Pericardium fibroblast (primary cell): ENCODE results near the gene USP17L13. TPM values are rescaled to one million over a fixed set of nuclear protein-coding genes. Genes with fewer than 3 reads are reported as not detected.

Source experiments
- total RNA-seq: library from RNA; depleted of rRNA; stranded (reverse); fragments of >200 nt; gene quantifications from 2 replicates; pipeline ENCODE4 v1.2.3, GENCODE V29; 2015

USP17L13 gene, protein sequence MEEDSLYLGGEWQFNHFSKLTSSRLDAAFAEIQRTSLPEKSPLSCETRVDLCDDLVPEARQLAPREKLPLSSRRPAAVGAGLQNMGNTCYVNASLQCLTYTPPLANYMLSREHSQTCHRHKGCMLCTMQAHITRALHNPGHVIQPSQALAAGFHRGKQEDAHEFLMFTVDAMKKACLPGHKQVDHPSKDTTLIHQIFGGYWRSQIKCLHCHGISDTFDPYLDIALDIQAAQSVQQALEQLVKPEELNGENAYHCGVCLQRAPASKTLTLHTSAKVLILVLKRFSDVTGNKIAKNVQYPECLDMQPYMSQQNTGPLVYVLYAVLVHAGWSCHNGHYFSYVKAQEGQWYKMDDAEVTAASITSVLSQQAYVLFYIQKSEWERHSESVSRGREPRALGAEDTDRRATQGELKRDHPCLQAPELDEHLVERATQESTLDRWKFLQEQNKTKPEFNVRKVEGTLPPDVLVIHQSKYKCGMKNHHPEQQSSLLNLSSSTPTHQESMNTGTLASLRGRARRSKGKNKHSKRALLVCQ
- total RNA-seq: not detected in 2 replicates

DNA sequence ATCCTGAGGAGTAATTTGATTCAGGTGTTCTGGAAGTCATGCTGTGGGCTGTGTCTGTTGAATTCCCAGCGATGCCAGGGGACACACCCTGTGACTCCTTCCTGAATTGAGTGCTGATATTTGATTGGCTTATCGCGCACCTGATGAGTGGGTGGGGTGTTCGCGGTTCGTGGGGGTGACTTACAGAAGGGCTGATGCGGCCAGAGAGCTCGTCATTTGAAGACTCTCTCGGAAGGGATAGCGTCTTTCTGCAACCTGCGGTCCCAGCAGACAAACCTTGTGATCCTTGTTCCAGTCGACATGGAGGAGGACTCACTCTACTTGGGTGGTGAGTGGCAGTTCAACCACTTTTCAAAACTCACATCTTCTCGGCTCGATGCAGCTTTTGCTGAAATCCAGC, at the start of gene USP17L13:
Gene USP17L13, plus strand, starts transcription at position 301 of the 400 bp plus-strand sequence. Its CDS starts 0 bp downstream, at position 301.

DNA sequence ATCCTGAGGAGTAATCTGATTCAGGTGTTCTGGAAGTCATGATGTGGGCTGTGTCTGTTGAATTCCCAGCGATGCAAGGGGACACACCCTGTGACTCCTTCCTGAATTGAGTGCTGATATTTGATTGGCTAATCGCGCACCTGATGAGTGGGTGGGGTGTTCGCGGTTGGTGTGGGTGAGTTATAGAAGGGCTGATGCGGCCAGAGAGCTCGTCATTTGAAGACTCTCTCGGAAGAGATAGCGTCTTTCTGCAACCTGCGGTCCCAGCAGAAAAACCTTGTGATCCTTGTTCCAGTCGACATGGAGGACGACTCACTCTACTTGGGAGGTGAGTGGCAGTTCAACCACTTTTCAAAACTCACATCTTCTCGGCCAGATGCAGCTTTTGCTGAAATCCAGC, 14.3 kb upstream of the USP17L13 start, which contains the start of gene USP17L10:
Gene USP17L10, plus strand, starts transcription at position 301 of the 400 bp plus-strand sequence. Its CDS starts 0 bp downstream, at position 301.

DNA sequence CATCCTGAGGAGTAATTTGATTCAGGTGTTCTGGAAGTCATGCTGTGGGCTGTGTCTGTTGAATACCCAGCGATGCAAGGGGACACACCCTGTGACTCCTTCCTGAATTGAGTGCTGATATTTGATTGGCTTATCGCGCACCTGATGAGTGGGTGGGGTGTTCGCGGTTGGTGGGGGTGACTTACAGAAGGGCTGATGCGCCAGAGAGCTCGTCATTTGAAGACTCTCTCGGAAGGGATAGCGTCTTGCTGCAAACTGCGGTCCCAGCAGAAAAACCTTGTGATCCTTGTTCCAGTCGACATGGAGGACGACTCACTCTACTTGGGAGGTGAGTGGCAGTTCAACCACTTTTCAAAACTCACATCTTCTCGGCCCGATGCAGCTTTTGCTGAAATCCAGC, 9.6 kb upstream of the USP17L13 start, which contains the start of gene USP17L11:
Gene USP17L11, plus strand, starts transcription at position 301 of the 400 bp plus-strand sequence. Its CDS starts 0 bp downstream, at position 301.

DNA sequence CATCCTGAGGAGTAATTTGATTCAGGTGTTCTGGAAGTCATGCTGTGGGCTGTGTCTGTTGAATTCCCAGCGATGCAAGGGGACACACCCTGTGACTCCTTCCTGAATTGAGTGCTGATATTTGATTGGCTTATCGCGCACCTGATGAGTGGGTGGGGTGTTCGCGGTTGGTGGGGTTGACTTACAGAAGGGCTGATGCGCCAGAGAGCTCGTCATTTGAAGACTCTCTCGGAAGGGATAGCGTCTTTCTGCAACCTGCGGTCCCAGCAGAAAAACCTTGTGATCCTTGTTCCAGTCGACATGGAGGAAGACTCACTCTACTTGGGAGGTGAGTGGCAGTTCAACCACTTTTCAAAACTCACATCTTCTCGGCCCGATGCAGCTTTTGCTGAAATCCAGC, 4.8 kb upstream of the USP17L13 start, which contains the start of gene USP17L12:
Gene USP17L12, plus strand, starts transcription at position 301 of the 400 bp plus-strand sequence. Its CDS starts 0 bp downstream, at position 301.

DNA sequence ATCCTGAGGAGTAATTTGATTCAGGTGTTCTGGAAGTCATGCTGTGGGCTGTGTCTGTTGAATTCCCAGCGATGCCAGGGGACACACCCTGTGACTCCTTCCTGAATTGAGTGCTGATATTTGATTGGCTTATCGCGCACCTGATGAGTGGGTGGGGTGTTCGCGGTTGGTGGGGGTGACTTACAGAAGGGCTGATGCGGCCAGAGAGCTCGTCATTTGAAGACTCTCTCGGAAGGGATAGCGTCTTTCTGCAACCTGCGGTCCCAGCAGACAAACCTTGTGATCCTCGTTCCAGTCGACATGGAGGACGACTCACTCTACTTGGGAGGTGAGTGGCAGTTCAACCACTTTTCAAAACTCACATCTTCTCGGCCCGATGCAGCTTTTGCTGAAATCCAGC, 9.4 kb downstream of the USP17L13 start, which contains the start of gene USP17L15:
Gene USP17L15, plus strand, starts transcription at position 301 of the 400 bp plus-strand sequence. Its CDS starts 0 bp downstream, at position 301.

DNA sequence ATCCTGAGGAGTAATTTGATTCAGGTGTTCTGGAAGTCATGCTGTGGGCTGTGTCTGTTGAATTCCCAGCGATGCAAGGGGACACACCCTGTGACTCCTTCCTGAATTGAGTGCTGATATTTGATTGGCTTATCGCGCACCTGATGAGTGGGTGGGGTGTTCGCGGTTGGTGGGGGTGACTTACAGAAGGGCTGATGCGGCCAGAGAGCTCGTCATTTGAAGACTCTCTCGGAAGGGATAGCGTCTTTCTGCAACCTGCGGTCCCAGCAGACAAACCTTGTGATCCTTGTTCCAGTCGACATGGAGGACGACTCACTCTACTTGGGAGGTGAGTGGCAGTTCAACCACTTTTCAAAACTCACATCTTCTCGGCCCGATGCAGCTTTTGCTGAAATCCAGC, 18.9 kb downstream of the USP17L13 start, which contains the start of gene USP17L17:
Gene USP17L17, plus strand, starts transcription at position 301 of the 400 bp plus-strand sequence. Its CDS starts 0 bp downstream, at position 301.

DNA sequence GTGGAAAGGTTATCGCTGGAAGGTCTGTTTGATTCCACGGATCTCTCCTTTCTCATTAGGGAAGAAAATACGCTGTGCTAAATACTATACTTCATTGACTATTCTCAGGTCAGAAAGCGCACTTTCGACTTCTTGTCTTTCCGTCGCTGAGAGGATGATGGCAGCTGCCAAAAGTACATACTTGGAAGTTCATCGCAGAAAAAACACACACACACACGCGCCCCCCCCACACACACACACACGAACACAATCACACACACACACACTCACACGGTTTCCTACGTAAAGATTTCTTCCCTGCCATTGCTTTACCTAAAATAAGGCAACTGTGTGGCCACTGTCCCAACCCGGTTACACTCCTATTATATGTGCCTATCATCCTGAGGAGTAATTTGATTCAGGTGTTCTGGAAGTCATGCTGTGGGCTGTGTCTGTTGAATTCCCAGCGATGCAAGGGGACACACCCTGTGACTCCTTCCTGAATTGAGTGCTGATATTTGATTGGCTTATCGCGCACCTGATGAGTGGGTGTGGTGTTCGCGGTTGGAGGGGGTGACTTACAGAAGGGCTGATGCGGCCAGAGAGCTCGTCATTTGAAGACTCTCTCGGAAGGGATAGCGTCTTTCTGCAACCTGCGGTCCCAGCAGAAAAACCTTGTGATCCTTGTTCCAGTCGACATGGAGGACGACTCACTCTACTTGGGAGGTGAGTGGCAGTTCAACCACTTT, 23.4 kb downstream of the USP17L13 start, which contains the start of gene USP17L18:
Gene USP17L18, plus strand, starts transcription at position 678 of the 728 bp plus-strand sequence. Its CDS starts 0 bp downstream, at position 678.

DNA sequence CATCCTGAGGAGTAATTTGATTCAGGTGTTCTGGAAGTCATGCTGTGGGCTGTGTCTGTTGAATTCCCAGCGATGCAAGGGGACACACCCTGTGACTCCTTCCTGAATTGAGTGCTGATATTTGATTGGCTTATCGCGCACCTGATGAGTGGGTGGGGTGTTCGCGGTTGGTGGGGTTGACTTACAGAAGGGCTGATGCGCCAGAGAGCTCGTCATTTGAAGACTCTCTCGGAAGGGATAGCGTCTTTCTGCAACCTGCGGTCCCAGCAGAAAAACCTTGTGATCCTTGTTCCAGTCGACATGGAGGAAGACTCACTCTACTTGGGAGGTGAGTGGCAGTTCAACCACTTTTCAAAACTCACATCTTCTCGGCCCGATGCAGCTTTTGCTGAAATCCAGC, 28.4 kb downstream of the USP17L13 start, which contains the start of gene USP17L19:
Gene USP17L19, plus strand, starts transcription at position 301 of the 400 bp plus-strand sequence. Its CDS starts 0 bp downstream, at position 301.

DNA sequence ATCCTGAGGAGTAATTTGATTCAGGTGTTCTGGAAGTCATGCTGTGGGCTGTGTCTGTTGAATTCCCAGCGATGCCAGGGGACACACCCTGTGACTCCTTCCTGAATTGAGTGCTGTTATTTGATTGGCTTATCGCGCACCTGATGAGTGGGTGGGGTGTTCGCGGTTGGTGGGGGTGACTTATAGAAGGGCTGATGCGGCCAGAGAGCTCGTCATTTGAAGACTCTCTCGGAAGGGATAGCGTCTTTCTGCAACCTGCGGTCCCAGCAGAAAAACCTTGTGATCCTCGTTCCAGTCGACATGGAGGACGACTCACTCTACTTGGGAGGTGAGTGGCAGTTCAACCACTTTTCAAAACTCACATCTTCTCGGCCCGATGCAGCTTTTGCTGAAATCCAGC, 33.1 kb downstream of the USP17L13 start, which contains the start of gene USP17L20:
Gene USP17L20, plus strand, starts transcription at position 301 of the 400 bp plus-strand sequence. Its CDS starts 0 bp downstream, at position 301.

DNA sequence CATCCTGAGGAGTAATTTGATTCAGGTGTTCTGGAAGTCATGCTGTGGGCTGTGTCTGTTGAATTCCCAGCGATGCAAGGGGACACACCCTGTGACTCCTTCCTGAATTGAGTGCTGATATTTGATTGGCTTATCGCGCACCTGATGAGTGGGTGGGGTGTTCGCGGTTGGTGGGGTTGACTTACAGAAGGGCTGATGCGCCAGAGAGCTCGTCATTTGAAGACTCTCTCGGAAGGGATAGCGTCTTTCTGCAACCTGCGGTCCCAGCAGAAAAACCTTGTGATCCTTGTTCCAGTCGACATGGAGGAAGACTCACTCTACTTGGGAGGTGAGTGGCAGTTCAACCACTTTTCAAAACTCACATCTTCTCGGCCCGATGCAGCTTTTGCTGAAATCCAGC, 37.9 kb downstream of the USP17L13 start, which contains the start of gene USP17L21:
Gene USP17L21, plus strand, starts transcription at position 301 of the 400 bp plus-strand sequence. Its CDS starts 0 bp downstream, at position 301.

DNA sequence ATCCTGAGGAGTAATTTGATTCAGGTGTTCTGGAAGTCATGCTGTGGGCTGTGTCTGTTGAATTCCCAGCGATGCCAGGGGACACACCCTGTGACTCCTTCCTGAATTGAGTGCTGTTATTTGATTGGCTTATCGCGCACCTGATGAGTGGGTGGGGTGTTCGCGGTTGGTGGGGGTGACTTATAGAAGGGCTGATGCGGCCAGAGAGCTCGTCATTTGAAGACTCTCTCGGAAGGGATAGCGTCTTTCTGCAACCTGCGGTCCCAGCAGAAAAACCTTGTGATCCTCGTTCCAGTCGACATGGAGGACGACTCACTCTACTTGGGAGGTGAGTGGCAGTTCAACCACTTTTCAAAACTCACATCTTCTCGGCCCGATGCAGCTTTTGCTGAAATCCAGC, 42.6 kb downstream of the USP17L13 start, which contains the start of gene USP17L22:
Gene USP17L22, plus strand, starts transcription at position 301 of the 400 bp plus-strand sequence. Its CDS starts 0 bp downstream, at position 301.

Other genes starting within 250 kb of the USP17L13 start
- gene FAM90A26, start 54.5 kb upstream of the USP17L13 start, total RNA-seq: not detected in 2 replicates
- not detected in 2 replicates for gene USP17L10, start 14.2 kb upstream of the USP17L13 start, total RNA-seq
- not detected in 2 replicates for gene USP17L11, start 9.5 kb upstream of the USP17L13 start, total RNA-seq
- gene USP17L12, start 4.7 kb upstream of the USP17L13 start, total RNA-seq: not detected in 2 replicates
- gene USP17L15, start 9.5 kb downstream of the USP17L13 start, total RNA-seq: not detected in 2 replicates
- gene USP17L17, start 19.0 kb downstream of the USP17L13 start, total RNA-seq: not detected in 2 replicates
- gene USP17L18, start 23.7 kb downstream of the USP17L13 start, total RNA-seq: not detected in 2 replicates
- not detected in 2 replicates for gene USP17L19, start 28.5 kb downstream of the USP17L13 start, total RNA-seq
- gene USP17L20, start 33.2 kb downstream of the USP17L13 start, total RNA-seq: not detected in 2 replicates
- gene USP17L21, start 38.0 kb downstream of the USP17L13 start, total RNA-seq: not detected in 2 replicates
- not detected in 2 replicates for gene USP17L22, start 42.7 kb downstream of the USP17L13 start, total RNA-seq
- gene USP17L24, start 100.3 kb downstream of the USP17L13 start, total RNA-seq: not detected in 2 replicates
- gene USP17L25, start 105.0 kb downstream of the USP17L13 start, total RNA-seq: not detected in 2 replicates
- not detected in 2 replicates for gene USP17L26, start 109.8 kb downstream of the USP17L13 start, total RNA-seq
- not detected in 2 replicates for gene USP17L5, start 114.5 kb downstream of the USP17L13 start, total RNA-seq
- not detected in 2 replicates for gene USP17L27, start 119.3 kb downstream of the USP17L13 start, total RNA-seq
- not detected in 2 replicates for gene USP17L28, start 124.0 kb downstream of the USP17L13 start, total RNA-seq
- gene USP17L29, start 128.7 kb downstream of the USP17L13 start, total RNA-seq: not detected in 2 replicates
- gene USP17L30, start 138.2 kb downstream of the USP17L13 start, total RNA-seq: not detected in 2 replicates
- not detected in 2 replicates for gene DEFB131A, start 219.5 kb downstream of the USP17L13 start, total RNA-seq